ENCODE measurements around the gene TMEM63B. TPM values are rescaled to one million over a fixed set of nuclear protein-coding genes. Genes with fewer than 3 reads are reported as not detected.

The TMEM63B gene
- total and polyA plus RNA-seq, 9 of the 15 experiments (the other 6 are each of a cell fraction or from before 2014, with no cell fraction given) = 0.14 to 39.4 (median 14.4) TPM

DNA sequence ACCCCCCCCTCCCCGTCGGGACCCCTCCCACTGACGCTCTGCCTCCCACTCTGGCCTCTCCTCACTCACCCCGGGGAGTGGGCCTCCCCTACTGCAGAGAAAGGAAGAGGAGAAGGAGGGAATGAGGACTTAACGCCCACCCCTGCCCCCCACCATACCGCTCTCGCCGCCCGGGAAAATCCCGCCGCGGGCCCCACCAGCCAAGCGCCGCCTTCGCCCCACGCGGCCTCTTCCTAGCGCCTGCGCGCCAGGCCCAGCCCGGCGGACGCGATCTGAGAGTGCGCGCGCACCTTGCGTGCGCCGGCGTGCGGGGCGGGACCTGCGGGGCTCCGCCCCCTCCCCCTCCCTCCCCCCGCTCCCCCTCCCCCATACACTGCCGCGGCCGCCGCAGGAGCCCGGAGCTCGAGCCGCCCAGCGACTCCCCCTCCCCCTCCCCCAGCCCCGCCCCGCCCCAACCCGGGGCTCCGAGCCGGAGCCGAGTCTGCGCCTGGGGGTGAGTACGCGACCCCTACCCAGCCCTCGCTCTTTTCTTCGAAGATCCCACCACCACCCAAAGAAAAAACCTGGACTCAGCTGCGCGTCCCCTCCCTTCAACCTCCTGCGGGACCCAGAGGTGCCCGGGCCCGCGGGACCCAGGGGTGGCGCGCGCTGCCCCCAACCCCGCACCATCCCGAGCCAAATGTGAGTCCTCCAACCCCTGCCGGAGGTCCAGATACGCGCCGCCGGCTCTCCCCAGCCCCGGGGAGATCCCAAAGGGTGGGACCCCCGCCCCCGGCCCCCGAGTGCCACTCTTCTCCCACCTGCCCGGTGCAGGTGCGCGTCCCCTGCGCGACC is at the start of gene TMEM63B, which contains the start of gene MRPL14 (continued):
- TF ChIP-seq IRF2 (CRISPR knock-in tag; IDR thresholded peaks at IDR 0.05) = no peak
- no peak for TF ChIP-seq BACH1 (tag; IDR thresholded peaks at IDR 0.05)
- TF ChIP-seq CXXC5 (CRISPR knock-in tag; IDR thresholded peaks at IDR 0.05) = no peak; the same call in 1 of the 2 replicates
- peak; percentile 14 to 35; a peak in 1 of 4 replicates for TF ChIP-seq HDAC1 (IDR thresholded peaks at IDR 0.05)
- TF ChIP-seq TCF3 (CRISPR knock-in tag; IDR thresholded peaks at IDR 0.05) = no peak
- TF ChIP-seq, protein P1, sequence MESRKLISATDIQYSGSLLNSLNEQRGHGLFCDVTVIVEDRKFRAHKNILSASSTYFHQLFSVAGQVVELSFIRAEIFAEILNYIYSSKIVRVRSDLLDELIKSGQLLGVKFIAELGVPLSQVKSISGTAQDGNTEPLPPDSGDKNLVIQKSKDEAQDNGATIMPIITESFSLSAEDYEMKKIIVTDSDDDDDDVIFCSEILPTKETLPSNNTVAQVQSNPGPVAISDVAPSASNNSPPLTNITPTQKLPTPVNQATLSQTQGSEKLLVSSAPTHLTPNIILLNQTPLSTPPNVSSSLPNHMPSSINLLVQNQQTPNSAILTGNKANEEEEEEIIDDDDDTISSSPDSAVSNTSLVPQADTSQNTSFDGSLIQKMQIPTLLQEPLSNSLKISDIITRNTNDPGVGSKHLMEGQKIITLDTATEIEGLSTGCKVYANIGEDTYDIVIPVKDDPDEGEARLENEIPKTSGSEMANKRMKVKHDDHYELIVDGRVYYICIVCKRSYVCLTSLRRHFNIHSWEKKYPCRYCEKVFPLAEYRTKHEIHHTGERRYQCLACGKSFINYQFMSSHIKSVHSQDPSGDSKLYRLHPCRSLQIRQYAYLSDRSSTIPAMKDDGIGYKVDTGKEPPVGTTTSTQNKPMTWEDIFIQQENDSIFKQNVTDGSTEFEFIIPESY (CRISPR knock-in tag; IDR thresholded peaks at IDR 0.05) = peak; percentile 34; the same call in 1 of the 2 replicates
- TF ChIP-seq, protein P2, sequence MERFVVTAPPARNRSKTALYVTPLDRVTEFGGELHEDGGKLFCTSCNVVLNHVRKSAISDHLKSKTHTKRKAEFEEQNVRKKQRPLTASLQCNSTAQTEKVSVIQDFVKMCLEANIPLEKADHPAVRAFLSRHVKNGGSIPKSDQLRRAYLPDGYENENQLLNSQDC (CRISPR knock-in tag; IDR thresholded peaks at IDR 0.05) = peak; percentile 47; the same call in 1 of the 2 replicates
- peak; percentile 25; the same call in 1 of the 2 replicates for TF ChIP-seq CREM (IDR thresholded peaks at IDR 0.05; ENCODE audit: low read depth)
- TF ChIP-seq ZNF282 (CRISPR knock-in tag; IDR thresholded peaks at IDR 0.05) = no peak
- peak; percentile 31 for TF ChIP-seq POU5F1 (IDR thresholded peaks at IDR 0.05; ENCODE audit: borderline replicate concordance, low read depth, low read length, partially characterized antibody)
- TF ChIP-seq GABPB1 (CRISPR knock-in tag; IDR thresholded peaks at IDR 0.05) = 0 out of 2 replicates have a peak, but pooled peaks have one; percentile 26
- TF ChIP-seq GATAD2A (IDR thresholded peaks at IDR 0.05) = 0 out of 2 replicates have a peak, but pooled peaks have one; percentile 10
- TF ChIP-seq CHD1 (IDR thresholded peaks at IDR 0.05; ENCODE audit: low read length) = peak; percentile 17
- peak in 1 of 2 experiments; percentile 57; a peak in 1 of 4 replicates for TF ChIP-seq TBL1XR1 (IDR thresholded peaks at IDR 0.05; ENCODE audit: low read length in 2 of 2)
- TF ChIP-seq MTA1 (IDR thresholded peaks at IDR 0.05; ENCODE audit: borderline replicate concordance) = no peak
- TF ChIP-seq STAT5A (IDR thresholded peaks at IDR 0.05; ENCODE audit: borderline replicate concordance, low read length) = no peak
- TF ChIP-seq ZBTB43 (CRISPR knock-in tag; IDR thresholded peaks at IDR 0.05) = no peak
- peak in 1 of 2 experiments; percentile 56; a peak in 2 of 4 replicates for TF ChIP-seq ZNF639 (CRISPR knock-in tag; conservative IDR thresholded peaks at IDR 0.05 in 1 of 2, IDR thresholded peaks at IDR 0.05 in 1 of 2)
- TF ChIP-seq, protein P3, sequence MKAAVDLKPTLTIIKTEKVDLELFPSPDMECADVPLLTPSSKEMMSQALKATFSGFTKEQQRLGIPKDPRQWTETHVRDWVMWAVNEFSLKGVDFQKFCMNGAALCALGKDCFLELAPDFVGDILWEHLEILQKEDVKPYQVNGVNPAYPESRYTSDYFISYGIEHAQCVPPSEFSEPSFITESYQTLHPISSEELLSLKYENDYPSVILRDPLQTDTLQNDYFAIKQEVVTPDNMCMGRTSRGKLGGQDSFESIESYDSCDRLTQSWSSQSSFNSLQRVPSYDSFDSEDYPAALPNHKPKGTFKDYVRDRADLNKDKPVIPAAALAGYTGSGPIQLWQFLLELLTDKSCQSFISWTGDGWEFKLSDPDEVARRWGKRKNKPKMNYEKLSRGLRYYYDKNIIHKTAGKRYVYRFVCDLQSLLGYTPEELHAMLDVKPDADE (conservative IDR thresholded peaks at IDR 0.05; ENCODE audit: control insufficient read depth, low read depth, low read length) = peak; percentile 78; the same call in 1 of the 2 replicates
- TF ChIP-seq RBM15 (IDR thresholded peaks at IDR 0.05; ENCODE audit: insufficient read depth, low read length) = 0 out of 2 replicates have a peak, but pooled peaks have one; percentile 7
